ENCODE results near the gene RND3. TPM values are rescaled to one million over a fixed set of nuclear protein-coding genes. Genes with fewer than 3 reads are reported as not detected.

The RND3 gene
- polyA plus RNA-seq, 3 donors, result not detected

DNA sequence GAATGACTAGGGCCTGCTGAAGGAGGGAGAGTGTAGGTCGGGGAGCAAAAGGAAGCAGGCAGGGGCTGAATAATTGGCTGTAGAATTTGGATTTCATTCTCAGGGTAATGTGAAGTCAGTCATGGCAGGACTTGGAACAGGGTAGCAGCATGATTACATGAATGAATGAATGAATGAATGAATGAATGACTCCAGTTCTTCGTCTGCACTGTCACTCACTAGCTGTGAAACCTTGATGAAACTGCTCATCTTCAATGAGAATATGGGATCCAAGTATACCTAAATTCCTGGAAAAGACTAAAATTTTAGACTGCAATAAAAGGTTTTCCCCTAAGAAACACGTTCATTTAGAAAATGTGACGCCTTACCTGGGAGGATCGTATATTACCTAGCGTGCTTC is 3.0 kb upstream of the RND3 start:
- no peaks in the 10 kb centered on the region for H3K36me3 ChIP-seq (replicated peaks in 1 of 2; ENCODE audit: control insufficient read depth in 1 of 2, insufficient read depth in 2 of 2, low read length in 2 of 2)
- no peak overlapping the region for H3K4me3 ChIP-seq (replicated peaks in 1 of 3; ENCODE audit: low read depth in 2 of 3, low read length in 3 of 3)
- peaks cover 29 to 41% (median 34%) of the 10 kb centered on the region in 3 donors for H3K27me3 Mint-ChIP-seq (ENCODE audit: low read depth in 3 of 3)
- H2AFZ ChIP-seq (ENCODE audit: insufficient read depth, low read depth, low read length, poor library complexity, severe bottlenecking), result no peak overlapping the region
- H3K9ac ChIP-seq (ENCODE audit: insufficient read depth, low read length, poor library complexity, severe bottlenecking), result no peak overlapping the region
- H3K4me1 Mint-ChIP-seq, result peaks cover 12% of the 10 kb centered on the region
- no peaks in the 10 kb centered on the region for H4K20me1 ChIP-seq (ENCODE audit: insufficient read depth, low read length)
- TF ChIP-seq, protein P1, sequence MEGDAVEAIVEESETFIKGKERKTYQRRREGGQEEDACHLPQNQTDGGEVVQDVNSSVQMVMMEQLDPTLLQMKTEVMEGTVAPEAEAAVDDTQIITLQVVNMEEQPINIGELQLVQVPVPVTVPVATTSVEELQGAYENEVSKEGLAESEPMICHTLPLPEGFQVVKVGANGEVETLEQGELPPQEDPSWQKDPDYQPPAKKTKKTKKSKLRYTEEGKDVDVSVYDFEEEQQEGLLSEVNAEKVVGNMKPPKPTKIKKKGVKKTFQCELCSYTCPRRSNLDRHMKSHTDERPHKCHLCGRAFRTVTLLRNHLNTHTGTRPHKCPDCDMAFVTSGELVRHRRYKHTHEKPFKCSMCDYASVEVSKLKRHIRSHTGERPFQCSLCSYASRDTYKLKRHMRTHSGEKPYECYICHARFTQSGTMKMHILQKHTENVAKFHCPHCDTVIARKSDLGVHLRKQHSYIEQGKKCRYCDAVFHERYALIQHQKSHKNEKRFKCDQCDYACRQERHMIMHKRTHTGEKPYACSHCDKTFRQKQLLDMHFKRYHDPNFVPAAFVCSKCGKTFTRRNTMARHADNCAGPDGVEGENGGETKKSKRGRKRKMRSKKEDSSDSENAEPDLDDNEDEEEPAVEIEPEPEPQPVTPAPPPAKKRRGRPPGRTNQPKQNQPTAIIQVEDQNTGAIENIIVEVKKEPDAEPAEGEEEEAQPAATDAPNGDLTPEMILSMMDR (IDR thresholded peaks at IDR 0.05), result no peak
- no peak overlapping the region for H3K27ac ChIP-seq (ENCODE audit: low read depth in 1 of 2, low read length in 2 of 2)
- no peak for DNase-seq
- H3K27ac Mint-ChIP-seq, result no peak overlapping the region
- H3K4me3 Mint-ChIP-seq, result no peak overlapping the region
- H3K4me2 ChIP-seq (replicated peaks; ENCODE audit: extremely low read depth, low read length, poor library complexity, severe bottlenecking), result no peak overlapping the region
- H3K36me3 Mint-ChIP-seq, result peaks cover 0 to 4% of the 10 kb centered on the region in 2 donors
- peaks cover 0 to 12% (median 2%) of the 10 kb centered on the region in 7 donors for H3K9me3 Mint-ChIP-seq
- H3K4me1 ChIP-seq (ENCODE audit: control insufficient read depth in 1 of 2, insufficient read depth in 2 of 2, low read length in 2 of 2), result no peaks in the 10 kb centered on the region
- H3K9me3 ChIP-seq (replicated peaks in 1 of 2; ENCODE audit: control insufficient read depth in 1 of 2, insufficient read depth in 1 of 2, low read length in 2 of 2), result peaks cover 3 to 7% of the 10 kb centered on the region in 2 donors
- intact Hi-C loops (cut with micrococcal nuclease), result no loop called here
- H3K79me2 ChIP-seq (ENCODE audit: insufficient read depth, low read length), result no peaks in the 10 kb centered on the region
- WGBS (ENCODE audit: insufficient coverage), result 80% methylated on average over 5 of the region's 6 CpGs
- peaks cover 6 to 31% of the 10 kb centered on the region in 2 donors for H3K27me3 ChIP-seq (ENCODE audit: control insufficient read depth in 2 of 2, insufficient read depth in 2 of 2, low read length in 2 of 2)

DNA sequence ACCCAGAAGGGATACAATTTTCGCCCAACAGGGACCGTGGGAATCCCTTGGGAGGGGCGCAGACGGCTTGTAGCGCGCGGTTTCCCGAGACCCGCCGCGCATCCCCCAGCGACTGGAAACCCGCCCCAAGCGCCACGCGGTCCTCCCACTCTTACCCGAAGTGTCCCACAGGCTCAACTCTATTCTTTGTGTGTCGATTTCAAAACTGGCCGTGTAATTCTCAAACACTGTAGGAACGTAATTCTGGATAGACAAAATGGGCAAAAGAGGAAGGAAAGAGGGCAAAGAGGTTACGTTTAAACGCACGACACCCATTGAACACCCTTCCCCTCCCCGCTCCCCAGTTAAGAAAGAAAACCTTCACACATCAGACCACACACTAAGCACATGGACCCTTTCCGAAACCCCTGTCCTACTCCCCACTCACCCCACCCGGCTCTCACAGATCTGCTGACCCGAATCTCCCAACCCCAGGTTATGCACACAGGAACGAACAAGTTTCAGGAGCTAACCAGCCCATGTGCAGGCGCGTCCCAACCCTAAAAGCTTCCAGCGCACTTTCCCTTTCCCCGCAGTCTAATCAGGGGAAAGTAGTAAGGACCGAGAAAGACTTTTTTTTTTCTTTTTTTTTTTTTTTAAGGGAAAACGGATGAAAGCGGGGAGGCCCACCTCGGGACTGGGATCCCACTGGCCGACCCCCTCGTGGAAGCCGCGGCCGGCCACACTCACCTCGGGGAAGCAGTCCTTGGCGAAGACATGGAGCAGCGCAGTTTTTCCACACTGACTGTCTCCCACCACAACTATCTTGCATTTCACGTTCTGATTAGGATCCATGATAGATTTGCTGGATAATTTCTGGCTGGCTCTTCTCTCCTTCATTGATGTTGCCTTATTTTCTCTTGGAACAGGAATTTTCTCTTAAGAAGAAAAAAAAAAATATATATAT is 655 bp downstream of the RND3 start:
- Histone ChIP-seq H3K36me3 (replicated peaks in 1 of 2; ENCODE audit: control insufficient read depth in 1 of 2, insufficient read depth in 2 of 2, low read length in 2 of 2) (no peaks in the 10 kb centered on the region), H3K4me2 (replicated peaks; ENCODE audit: extremely low read depth, low read length, poor library complexity, severe bottlenecking) (no peak overlapping the region), H3K4me3 (replicated peaks in 1 of 3; ENCODE audit: low read depth in 2 of 3, low read length in 3 of 3) (peak overlapping the region in 1 of 3 experiments; percentile 5), H3K79me2 (ENCODE audit: insufficient read depth, low read length) (no peaks in the 10 kb centered on the region), H3K4me1 (ENCODE audit: control insufficient read depth in 1 of 2, insufficient read depth in 2 of 2, low read length in 2 of 2) (no peaks in the 10 kb centered on the region), H3K27ac (ENCODE audit: low read depth in 1 of 2, low read length in 2 of 2) (no peak overlapping the region), H4K20me1 (ENCODE audit: insufficient read depth, low read length) (no peaks in the 10 kb centered on the region), H2AFZ (ENCODE audit: insufficient read depth, low read depth, low read length, poor library complexity, severe bottlenecking) (no peak overlapping the region), H3K27me3 (ENCODE audit: control insufficient read depth in 2 of 2, insufficient read depth in 2 of 2, low read length in 2 of 2) (peaks cover 21 to 47% of the 10 kb centered on the region in 2 donors), H3K9me3 (replicated peaks in 1 of 2; ENCODE audit: control insufficient read depth in 1 of 2, insufficient read depth in 1 of 2, low read length in 2 of 2) (peaks cover 3 to 7% of the 10 kb centered on the region in 2 donors), H3K9ac (ENCODE audit: insufficient read depth, low read length, poor library complexity, severe bottlenecking) (no peak overlapping the region)
- Mint-ChIP-seq H3K36me3 (peaks cover 0 to 4% of the 10 kb centered on the region in 2 donors), H3K4me1 (peaks cover 12% of the 10 kb centered on the region), H3K4me3 (peak overlapping the region in 1 of 2 donors; percentile 88), H3K27ac (no peak overlapping the region), H3K9me3 (peaks cover 0 to 12% (median 2%) of the 10 kb centered on the region in 7 donors), H3K27me3 (ENCODE audit: low read depth in 3 of 3) (peaks cover 45 to 58% (median 47%) of the 10 kb centered on the region in 3 donors)
- TF ChIP-seq, protein P1 (IDR thresholded peaks at IDR 0.05), result no peak
- DNase-seq, result no peak
- intact Hi-C loops (cut with micrococcal nuclease), result no loop called here
- 0% methylated on average over 27 of the region's 45 CpGs for WGBS (ENCODE audit: insufficient coverage)
